Neuronal stem cell (in vitro differentiated cells): Measurements from ENCODE around the gene SND1.

Experiments used
- DNase-seq: peaks from one replicate; pipeline ENCODE4 v3.0.0-alpha.2; 2013; ENCODE audit warnings: low spot score
- H2AFZ ChIP-seq: one replicate; pipeline ENCODE4 v1.6.1; 2013; ENCODE audit warnings: mild to moderate bottlenecking, low read length, inconsistent platforms
- H2AK5ac ChIP-seq: 2 replicates; pipeline ENCODE4 v1.6.1; 2013; ENCODE audit warnings: low read depth, mild to moderate bottlenecking, inconsistent platforms, low read length, moderate library complexity, mixed read lengths
- H2BK120ac ChIP-seq: 2 replicates; pipeline ENCODE4 v1.6.1; 2013; ENCODE audit warnings: low read depth, mild to moderate bottlenecking, inconsistent platforms, low read length, moderate library complexity, mixed read lengths
- H2BK12ac ChIP-seq: one replicate; pipeline ENCODE4 v1.6.1; 2013; ENCODE audit warnings: low read length, inconsistent platforms
- H2BK15ac ChIP-seq: 2 replicates; pipeline ENCODE4 v1.6.1; 2013; ENCODE audit warnings: mild to moderate bottlenecking, low read length, inconsistent platforms, mixed read lengths
- H2BK5ac ChIP-seq: one replicate; pipeline ENCODE4 v1.6.1; 2013; ENCODE audit warnings: inconsistent platforms, mild to moderate bottlenecking, low read length, moderate library complexity
- H3K14ac ChIP-seq: one replicate; pipeline ENCODE4 v1.6.1; 2013; ENCODE audit warnings: low read length, inconsistent platforms
- H3K18ac ChIP-seq: 2 replicates; pipeline ENCODE4 v1.6.1; 2013; ENCODE audit warnings: low read length, inconsistent platforms
- H3K23ac ChIP-seq: 2 replicates; pipeline ENCODE4 v1.6.1; 2013; ENCODE audit warnings: low read depth, mild to moderate bottlenecking, mixed read lengths, low read length, inconsistent platforms; ENCODE audit not compliant: poor library complexity
- H3K27ac ChIP-seq: replicated peaks from 3 replicates; pipeline ENCODE4 v1.5.1; 2013; ENCODE audit warnings: low read length, inconsistent platforms
- H3K27me3 ChIP-seq, 3 experiments: 2 replicates each; pipeline ENCODE4 v1.6.1; 2013; ENCODE audit warnings: low read length in 3 of 3, mild to moderate bottlenecking in 2 of 3, inconsistent platforms in 1 of 3, low read depth in 1 of 3, mixed read lengths in 1 of 3, moderate library complexity in 1 of 3; ENCODE audit not compliant: control insufficient read depth in 3 of 3, insufficient read depth in 3 of 3
- H3K36me3 ChIP-seq, 2 donors: replicated peaks in 1 of 2; 2 replicates each; pipeline ENCODE4 v1.6.1; 2013; ENCODE audit warnings: low read length in 2 of 2; ENCODE audit not compliant: control insufficient read depth in 2 of 2, insufficient read depth in 2 of 2
- H3K4ac ChIP-seq: 2 replicates; pipeline ENCODE4 v1.6.1; 2013; ENCODE audit warnings: inconsistent platforms, mild to moderate bottlenecking, low read length, moderate library complexity
- H3K4me1 ChIP-seq, 2 donors: 1 replicate in 1 of 2; 2 replicates in 1 of 2; pipeline ENCODE4 v1.6.1; 2013; ENCODE audit warnings: low read length in 2 of 2, low read depth in 1 of 2; ENCODE audit not compliant: control insufficient read depth in 2 of 2, insufficient read depth in 1 of 2
- H3K4me2 ChIP-seq: one replicate; pipeline ENCODE4 v1.6.1; 2013; ENCODE audit warnings: mild to moderate bottlenecking, low read length, inconsistent platforms; ENCODE audit not compliant: insufficient read depth, poor library complexity, severe bottlenecking
- H3K4me3 ChIP-seq, 2 donors: 2 replicates each; pipeline ENCODE4 v1.5.1; 2013; ENCODE audit warnings: low read length in 2 of 2, mild to moderate bottlenecking in 2 of 2, inconsistent platforms in 1 of 2, moderate library complexity in 1 of 2
- H3K79me1 ChIP-seq: one replicate; pipeline ENCODE4 v1.6.1; 2013; ENCODE audit warnings: low read depth, mild to moderate bottlenecking, inconsistent platforms, low read length, moderate library complexity
- H3K9ac ChIP-seq: one replicate; pipeline ENCODE4 v1.6.1; 2013; ENCODE audit warnings: mild to moderate bottlenecking, low read depth, low read length, inconsistent platforms; ENCODE audit not compliant: poor library complexity
- H3K9me3 ChIP-seq, 2 donors: replicated peaks in 1 of 2; 2 replicates each; pipeline versions ENCODE3 to v1.6.1; 2013; ENCODE audit warnings: low read length in 2 of 2, mild to moderate bottlenecking in 2 of 2, inconsistent platforms in 1 of 2, low read depth in 1 of 2, mixed read lengths in 1 of 2, moderate library complexity in 1 of 2; ENCODE audit not compliant: control insufficient read depth in 2 of 2, insufficient read depth in 1 of 2
- H4K8ac ChIP-seq: one replicate; pipeline ENCODE4 v1.6.1; 2013; ENCODE audit warnings: low read depth, mild to moderate bottlenecking, inconsistent platforms, low read length, moderate library complexity
- H4K91ac ChIP-seq: one replicate; pipeline ENCODE4 v1.6.1; 2013; ENCODE audit warnings: low read length, low read depth, mild to moderate bottlenecking, inconsistent platforms; ENCODE audit not compliant: poor library complexity
- WGBS, 2 donors: extraction: QIAGEN DNeasy Blood & Tissue Kit; methylation state at CpG; one replicate each; pipeline ENCODE4 v1.1.7; 2013; ENCODE audit warnings: missing lambda C conversion rate in 2 of 2, mixed read lengths in 1 of 2; ENCODE audit not compliant: insufficient read length in 2 of 2, insufficient replicate concordance in 1 of 2; ENCODE audit errors: extremely low coverage in 2 of 2; 5-methylcytosine and 5-hydroxymethylcytosine counted together

SND1 gene

GRCh38 chr7:127678947-127679346 is 27.0 kb downstream of the SND1 start:
- Histone ChIP-seq H2AK5ac (no peak overlapping the region), H3K27ac (no peak overlapping the region)
- no CpG with 5 or more reads among the region's 3 CpGs for WGBS, 2 donors

GRCh38 chr7:127680983-127681382 is 29.0 kb downstream of the SND1 start:
- Histone ChIP-seq H3K4me1 (peaks cover 9 to 14% of the 10 kb centered on the region in 2 donors), H2AFZ (no peak overlapping the region), H2BK120ac (no peak overlapping the region), H3K27me3 (no peaks in the 10 kb centered on the region), H3K9me3 (peaks cover 0 to 13% of the 10 kb centered on the region in 2 donors), H3K36me3 (peaks cover 0 to 28% of the 10 kb centered on the region in 2 donors), H3K27ac (no peak overlapping the region), H3K23ac (no peak overlapping the region), H4K8ac (no peak overlapping the region), H3K4ac (no peak overlapping the region), H3K4me3 (no peak overlapping the region), H3K9ac (no peak overlapping the region), H3K79me1 (peaks cover 3% of the 10 kb centered on the region), H3K18ac (no peak overlapping the region), H2BK15ac (no peak overlapping the region), H3K4me2 (no peak overlapping the region), H4K91ac (no peak overlapping the region), H2BK5ac (no peak overlapping the region), H2BK12ac (no peak overlapping the region), H3K14ac (no peak overlapping the region), H2AK5ac (no peak overlapping the region)
- no CpG with 5 or more reads among the region's 3 CpGs for WGBS, 2 donors
- DNase-seq = no peak

More at GRCh38 chr7:127678947-127679346, 27.0 kb downstream of the SND1 start:
- no peak overlapping the region for H3K23ac ChIP-seq
- H2BK5ac ChIP-seq = no peak overlapping the region
- no peak overlapping the region for H3K14ac ChIP-seq
- H3K27me3 ChIP-seq = peaks cover 0 to under 1% (median 0%) of the 10 kb centered on the region in 3 experiments
- H3K79me1 ChIP-seq = peaks cover 3% of the 10 kb centered on the region
- H3K36me3 ChIP-seq = peaks cover 0 to 31% of the 10 kb centered on the region in 2 donors
- H3K18ac ChIP-seq = no peak overlapping the region
- H3K4me3 ChIP-seq = no peak overlapping the region
- H3K4me2 ChIP-seq = no peak overlapping the region
- no peak overlapping the region for H2AFZ ChIP-seq
- no peak overlapping the region for H3K4ac ChIP-seq
- H2BK120ac ChIP-seq = no peak overlapping the region
- H3K9ac ChIP-seq = no peak overlapping the region
- DNase-seq = no peak
- H2BK15ac ChIP-seq = no peak overlapping the region
- H2BK12ac ChIP-seq = no peak overlapping the region
- peaks cover 4 to 9% of the 10 kb centered on the region in 2 donors for H3K4me1 ChIP-seq
- H3K9me3 ChIP-seq = peaks cover 0 to 13% of the 10 kb centered on the region in 2 donors
- no peak overlapping the region for H4K8ac ChIP-seq
- H4K91ac ChIP-seq = no peak overlapping the region

GRCh38 chr7:127682140-127682539 is 30.1 kb downstream of the SND1 start:
- no peak for DNase-seq
- Histone ChIP-seq H3K36me3 (peaks cover 3 to 30% of the 10 kb centered on the region in 2 donors), H2BK15ac (no peak overlapping the region), H4K91ac (no peak overlapping the region), H2AK5ac (no peak overlapping the region), H2BK12ac (no peak overlapping the region), H3K4me3 (no peak overlapping the region), H3K79me1 (peaks cover 3% of the 10 kb centered on the region), H3K4me1 (peaks cover 9 to 14% of the 10 kb centered on the region in 2 donors), H2BK5ac (no peak overlapping the region), H3K23ac (no peak overlapping the region), H4K8ac (no peak overlapping the region), H3K27ac (no peak overlapping the region), H2BK120ac (no peak overlapping the region), H3K18ac (no peak overlapping the region), H3K4ac (no peak overlapping the region), H3K14ac (no peak overlapping the region), H3K9me3 (peaks cover 2 to 13% of the 10 kb centered on the region in 2 donors), H3K4me2 (no peak overlapping the region), H3K9ac (no peak overlapping the region), H3K27me3 (no peaks in the 10 kb centered on the region), H2AFZ (no peak overlapping the region)
- no CpG with 5 or more reads among the region's 2 CpGs for WGBS, 2 donors

- no peak overlapping the region for H3K9ac ChIP-seq
- no peak overlapping the region for H3K27ac ChIP-seq
- peaks cover 5 to 39% of the 10 kb centered on the region in 2 donors for H3K36me3 ChIP-seq
These were observed 32.0 kb downstream of the SND1 start for GRCh38 chr7:127683776-127684681.

More at GRCh38 chr7:127683776-127684681, 32.0 kb downstream of the SND1 start:
- Histone ChIP-seq H3K9me3 (peaks cover 2 to 9% of the 10 kb centered on the region in 2 donors), H2AFZ (no peak overlapping the region), H3K18ac (no peak overlapping the region), H3K4me3 (no peak overlapping the region), H3K14ac (no peak overlapping the region), H3K4ac (no peak overlapping the region), H3K79me1 (no peaks in the 10 kb centered on the region), H3K4me1 (peaks cover 8 to 11% of the 10 kb centered on the region in 2 donors), H2AK5ac (no peak overlapping the region), H4K91ac (no peak overlapping the region), H2BK12ac (no peak overlapping the region), H4K8ac (no peak overlapping the region), H2BK120ac (no peak overlapping the region), H3K4me2 (no peak overlapping the region), H3K27me3 (no peaks in the 10 kb centered on the region), H2BK5ac (no peak overlapping the region), H2BK15ac (no peak overlapping the region), H3K23ac (no peak overlapping the region)
- no CpG with 5 or more reads among the region's 4 CpGs for WGBS, 2 donors
- no peak for DNase-seq
